GM21515 (cell line): ENCODE results near the gene BTG1.

Source experiments
- ATAC-seq: cut with Tn5 transposase; IDR thresholded peaks from one replicate; pipeline ENCODE4 v1.9.1; 2021; ENCODE audit not compliant: unreplicated experiment

Gene BTG1

GRCh38 chr12:92133795-92134637 is 11.6 kb downstream of the BTG1 start:
- ATAC-seq = peak; percentile 29

DNA sequence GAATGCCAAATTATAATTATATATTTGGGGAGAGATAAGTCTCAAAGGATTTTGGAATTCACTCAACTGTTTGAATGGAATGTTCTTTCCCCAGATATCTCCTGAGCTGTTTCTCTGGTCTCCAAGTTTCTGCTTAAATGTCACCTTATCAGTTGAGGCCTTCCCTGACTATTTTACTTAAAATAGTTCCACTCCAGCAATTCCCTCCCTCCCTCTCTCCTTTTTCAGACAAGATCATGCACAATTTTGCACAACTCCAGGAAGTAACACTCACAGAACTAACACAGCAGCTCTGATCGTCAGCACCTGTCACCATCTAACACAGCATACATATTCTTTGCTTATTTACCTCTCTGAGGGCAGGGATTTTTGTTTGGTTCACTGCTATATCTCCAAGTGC is 12.5 kb downstream of the BTG1 start:
- no peak for ATAC-seq

DNA sequence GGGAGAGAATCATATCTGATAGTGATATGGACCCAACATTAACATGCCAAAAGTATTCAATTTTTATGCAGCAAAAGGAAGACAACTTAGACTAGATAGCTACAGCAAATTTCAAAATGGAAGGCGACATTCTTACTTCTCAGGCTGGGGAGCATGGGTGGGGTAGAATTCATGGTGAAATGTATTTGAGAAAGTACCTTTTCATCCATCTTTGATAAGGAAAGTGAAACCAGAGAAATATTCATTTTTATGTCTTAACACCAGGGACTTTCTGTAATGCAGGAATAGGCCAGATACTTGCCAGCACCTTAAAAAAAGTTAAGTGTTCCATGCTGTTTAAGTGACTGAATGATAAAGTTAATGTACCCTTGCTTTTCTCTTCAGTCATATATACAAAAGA is 13.4 kb downstream of the BTG1 start:
- no peak for ATAC-seq

- ATAC-seq = no peak
These were observed 14.6 kb downstream of the BTG1 start for GRCh38 chr12:92130999-92131398.

DNA sequence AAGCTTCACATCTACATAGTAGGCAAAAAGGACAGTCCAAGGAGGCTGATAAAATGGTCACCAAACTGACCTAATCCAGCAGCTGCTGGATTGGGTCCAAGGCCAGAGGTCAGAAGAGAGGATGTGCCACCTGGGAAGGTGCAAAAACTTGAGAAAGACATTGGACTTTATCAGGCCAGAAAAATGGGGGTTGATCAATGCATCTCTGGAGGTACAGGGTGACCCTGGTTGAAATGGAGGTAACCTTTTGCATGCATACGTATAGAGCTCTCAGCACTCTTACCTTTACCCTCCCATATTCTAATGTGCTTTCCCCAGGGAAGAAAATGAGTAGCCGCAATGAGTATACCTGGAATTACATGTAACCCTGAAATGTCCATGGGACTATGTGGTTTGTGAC is 16.0 kb downstream of the BTG1 start:
- ATAC-seq = no peak

GRCh38 chr12:92128612-92129011 is 17.0 kb downstream of the BTG1 start:
- no peak for ATAC-seq

- no peak for ATAC-seq
These were observed 21.0 kb downstream of the BTG1 start for GRCh38 chr12:92124689-92125029.

- ATAC-seq = no peak
These were observed 21.6 kb downstream of the BTG1 start for GRCh38 chr12:92123780-92124688.

GRCh38 chr12:92122941-92123779 is 22.5 kb downstream of the BTG1 start:
- ATAC-seq = no peak

- ATAC-seq = no peak
These were observed 23.8 kb downstream of the BTG1 start for GRCh38 chr12:92121826-92122225.

- no peak for ATAC-seq
These were observed 26.7 kb downstream of the BTG1 start for GRCh38 chr12:92118826-92119536.

DNA sequence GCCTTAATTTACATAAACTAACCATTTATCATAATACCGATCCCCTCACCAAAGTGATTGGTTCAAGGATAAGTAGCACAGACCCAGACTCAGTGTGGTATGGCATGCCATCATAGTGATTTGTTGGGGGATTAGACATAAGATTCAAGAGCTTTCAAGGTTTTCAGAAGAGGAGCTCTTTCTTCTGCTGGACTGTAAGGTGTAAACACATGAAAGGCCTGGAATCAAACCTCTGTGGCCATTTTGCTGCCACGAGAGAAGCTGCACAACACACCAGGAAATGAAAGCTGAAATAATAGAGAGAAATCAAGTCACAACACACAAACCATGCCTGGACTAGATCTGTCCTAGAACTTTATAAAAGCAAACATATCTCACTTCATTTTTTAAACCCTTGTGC is 30.8 kb downstream of the BTG1 start:
- ATAC-seq = no peak

- ATAC-seq = no peak
These were observed 34.4 kb downstream of the BTG1 start for GRCh38 chr12:92111256-92111655.

GRCh38 chr12:92110083-92110640 is 35.5 kb downstream of the BTG1 start:
- ATAC-seq = no peak

DNA sequence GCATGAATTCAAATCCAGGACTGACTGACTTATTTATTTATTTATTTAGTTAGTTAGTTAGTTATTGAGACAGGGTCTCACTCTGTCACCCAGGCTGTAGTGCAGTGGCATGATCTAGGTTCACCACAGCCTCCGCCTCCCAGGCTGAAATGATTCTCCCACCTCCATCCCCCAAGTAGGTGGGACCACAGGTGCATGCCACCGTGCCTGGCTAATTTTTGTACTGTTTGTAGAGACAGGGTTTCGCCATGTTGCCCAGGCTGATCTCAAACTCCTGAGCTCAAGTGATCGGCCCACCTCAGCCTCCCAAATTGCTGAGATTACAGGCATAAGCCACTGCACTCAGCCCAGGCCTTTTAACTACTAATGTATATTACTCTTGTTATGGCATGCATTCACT is 36.0 kb downstream of the BTG1 start:
- no peak for ATAC-seq

GRCh38 chr12:92108651-92109050 is 37.0 kb downstream of the BTG1 start:
- ATAC-seq = no peak

GRCh38 chr12:92107621-92108131 is 38.0 kb downstream of the BTG1 start:
- no peak for ATAC-seq

- no peak for ATAC-seq
These were observed 38.6 kb downstream of the BTG1 start for GRCh38 chr12:92107094-92107493.

- no peak for ATAC-seq
These were observed 40.0 kb downstream of the BTG1 start for GRCh38 chr12:92105676-92106075.

DNA sequence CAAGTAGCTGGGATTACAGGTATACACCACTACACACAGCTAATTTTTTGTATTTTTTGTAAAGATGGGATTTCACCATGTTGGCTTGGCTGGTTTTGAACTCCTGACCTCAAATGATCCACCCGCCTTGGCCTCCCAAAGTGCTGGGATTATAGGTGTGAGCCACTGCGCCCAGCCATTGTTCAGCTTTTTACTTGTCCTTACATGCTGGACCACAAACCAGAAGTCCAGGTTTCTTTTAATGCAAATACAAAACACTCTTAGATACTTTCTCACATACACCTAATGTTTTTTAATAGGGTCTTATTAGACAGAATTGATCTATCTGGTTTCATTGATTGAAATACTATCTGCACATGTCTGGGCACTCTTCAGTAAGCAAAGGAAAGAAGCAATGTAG is 40.5 kb downstream of the BTG1 start:
- ATAC-seq = no peak
